Measurements from ENCODE around the gene CEACAM1. TPM values are rescaled to one million over a fixed set of nuclear protein-coding genes. Genes with fewer than 3 reads are reported as not detected.
A peak's percentile ranks its signal among the peaks of the same experiment; 100 is the strongest.

The CEACAM1 gene
- total RNA-seq, 1 experiment from 2014 or later: 1.5 TPM

- H4K5ac ChIP-seq (ENCODE audit: insufficient read length, low read depth, low read length): no peak overlapping the region
- no peak overlapping the region for H2BK20ac ChIP-seq (ENCODE audit: low read depth, low read length, poor library complexity, severe bottlenecking)
- H3K4me2 ChIP-seq (ENCODE audit: insufficient read depth, insufficient read length, low read length): no peak overlapping the region
- no peak overlapping the region for H2BK5ac ChIP-seq (ENCODE audit: insufficient read length, low read length)
- H4K8ac ChIP-seq (replicated peaks; ENCODE audit: insufficient read length, low read depth, low read length): no peak overlapping the region
- H3K4me3 Mint-ChIP-seq: no peak overlapping the region
- no peak overlapping the region for H2BK120ac ChIP-seq (ENCODE audit: low read depth, low read length, poor library complexity, severe bottlenecking)
- no peaks in the 10 kb centered on the region; a peak in 2 of 7 replicates for H3K36me3 Mint-ChIP-seq (ENCODE audit: insufficient read depth in 1 of 3, low read depth in 3 of 3)
- no peaks in the 10 kb centered on the region for H3K23me2 ChIP-seq (ENCODE audit: insufficient read length, low read depth, low read length, poor library complexity, severe bottlenecking)
- no peak overlapping the region for H2BK12ac ChIP-seq (ENCODE audit: insufficient read length, low read depth, low read length)
- no CpG with 5 or more reads among the region's 7 CpGs for WGBS (ENCODE audit: extremely low coverage, insufficient read length, low lambda C conversion rate)
- H4K20me1 ChIP-seq (ENCODE audit: control insufficient read depth, insufficient read depth, insufficient read length): no peaks in the 10 kb centered on the region
- H3K79me1 ChIP-seq (ENCODE audit: insufficient read depth, low read depth, low read length, poor library complexity, severe bottlenecking): no peaks in the 10 kb centered on the region
- no peak overlapping the region for H3K14ac ChIP-seq (ENCODE audit: insufficient read depth, low read length)
- H3K27ac Mint-ChIP-seq: peak overlapping the region; percentile 83 to 98 (median 89)
- H3K4me1 ChIP-seq (ENCODE audit: insufficient read depth, low read length): peaks cover 23% of the 10 kb centered on the region
- no peaks in the 10 kb centered on the region; the same call in 1 of the 2 replicates for H3K27me3 Mint-ChIP-seq (ENCODE audit: low read depth)
- H3K79me2 ChIP-seq (ENCODE audit: insufficient read depth, low read length): no peaks in the 10 kb centered on the region
- no peaks in the 10 kb centered on the region for H3K9me3 Mint-ChIP-seq
- H3K9ac ChIP-seq (ENCODE audit: extremely low read depth, insufficient read length, low read length): no peak overlapping the region
- no peak overlapping the region for H2BK15ac ChIP-seq (ENCODE audit: low read depth, low read length)
- peak; percentile 60 for DNase-seq
- no peaks in the 10 kb centered on the region for H3K9me3 ChIP-seq (ENCODE audit: control insufficient read depth, low read depth, low read length)
- peaks cover 70 to 72% of the 10 kb centered on the region in 2 experiments for H3K4me1 Mint-ChIP-seq
- H3K56ac ChIP-seq (ENCODE audit: insufficient read length, low read depth, low read length): no peak overlapping the region
- no peaks in the 10 kb centered on the region for H3K27me3 ChIP-seq (ENCODE audit: insufficient read depth, low read length)
- H3K18ac ChIP-seq (ENCODE audit: insufficient read length, low read depth, low read length): peak overlapping the region; percentile 54
- no peak overlapping the region for H3T11ph ChIP-seq (ENCODE audit: low read length)
- H2AFZ ChIP-seq (ENCODE audit: low read length): no peak overlapping the region
- H3K23ac ChIP-seq (ENCODE audit: insufficient read length, low read depth, low read length): no peak overlapping the region
- H3K27ac ChIP-seq (ENCODE audit: insufficient read length, low read depth, low read length): peak overlapping the region; percentile 35
- H3K4ac ChIP-seq (ENCODE audit: low read depth, low read length): no peak overlapping the region
- H4K91ac ChIP-seq (ENCODE audit: insufficient read length, low read depth, low read length): no peak overlapping the region
- no peak for TF ChIP-seq CTCF (conservative IDR thresholded peaks at IDR 0.05)
- no peak overlapping the region for H2AK5ac ChIP-seq (ENCODE audit: insufficient read length, low read length)
Observed at GRCh38 chr19:42471554-42472249, 56.6 kb downstream of the CEACAM1 start.
